Measurements from ENCODE around the gene ABHD17A.
A peak's percentile ranks its signal among the peaks of the same experiment; 100 is the strongest.

Gene ABHD17A

DNA sequence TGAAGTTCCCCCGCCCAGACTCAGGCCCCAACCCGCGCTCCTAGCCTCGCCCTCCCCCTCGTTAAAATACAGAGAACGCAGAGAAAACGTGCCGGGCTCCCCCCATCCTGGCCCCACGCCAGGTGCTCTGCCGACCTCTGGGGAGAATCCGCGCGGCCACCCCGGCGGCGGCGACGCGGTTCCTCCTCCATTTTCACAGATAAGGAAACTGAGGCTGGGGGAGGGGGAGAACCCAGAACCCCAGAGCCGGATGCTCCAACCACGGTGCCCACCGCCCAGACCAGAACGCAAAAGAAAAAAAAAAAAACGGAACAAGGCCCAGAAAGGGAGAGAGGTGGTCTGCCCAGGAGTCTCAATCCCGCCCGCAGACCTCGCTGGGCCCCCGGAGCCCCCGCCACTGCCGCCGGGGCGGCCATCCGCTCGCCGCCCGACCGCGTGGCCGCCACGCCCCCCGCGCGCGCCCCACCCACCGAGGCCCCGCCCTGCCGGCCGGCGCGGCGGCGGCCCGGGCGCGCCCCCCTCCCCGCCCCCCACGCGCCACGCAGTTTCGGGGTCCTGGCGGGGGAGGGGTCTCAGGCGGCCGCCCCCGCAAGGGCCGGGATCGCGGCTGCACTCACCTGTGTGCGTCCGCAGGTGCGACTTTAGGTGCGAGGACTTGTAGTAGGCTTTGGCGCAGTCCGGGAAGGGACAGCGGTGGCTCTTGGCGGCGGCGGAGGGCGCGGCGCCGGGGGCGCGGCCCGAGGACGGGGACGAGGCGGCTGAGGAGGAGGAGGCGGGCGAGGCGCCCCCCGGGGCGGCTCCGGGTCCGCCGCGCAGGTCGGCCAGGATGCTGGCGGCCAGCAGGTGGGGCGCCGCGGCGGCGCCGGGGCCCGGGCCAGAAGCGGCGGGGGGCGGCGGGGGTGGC is 22.6 kb downstream of the ABHD17A start:
- peak in 1 of 2 donors; percentile 14 for DNase-seq

DNA sequence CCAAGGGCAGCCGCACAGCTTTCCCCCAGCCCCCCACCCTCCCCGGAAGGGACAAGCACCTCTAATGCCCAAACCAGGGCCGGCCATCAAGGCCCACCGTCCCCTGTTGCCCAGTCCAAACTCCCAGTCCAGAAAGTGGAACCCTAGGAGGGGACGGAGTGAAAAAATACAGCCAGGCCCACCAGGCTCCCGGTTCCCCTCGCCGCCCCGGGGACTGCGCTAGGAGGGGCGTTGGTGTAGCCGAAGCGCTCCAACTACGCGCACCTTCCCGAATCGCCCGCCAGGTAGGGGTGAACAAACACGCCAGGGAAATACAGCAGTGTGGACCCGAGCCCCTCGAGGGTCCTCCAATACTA is 23.2 kb downstream of the ABHD17A start:
- no peak for DNase-seq

- DNase-seq = no peak
These were observed 23.7 kb downstream of the ABHD17A start for GRCh38 chr19:1861599-1862031.

DNA sequence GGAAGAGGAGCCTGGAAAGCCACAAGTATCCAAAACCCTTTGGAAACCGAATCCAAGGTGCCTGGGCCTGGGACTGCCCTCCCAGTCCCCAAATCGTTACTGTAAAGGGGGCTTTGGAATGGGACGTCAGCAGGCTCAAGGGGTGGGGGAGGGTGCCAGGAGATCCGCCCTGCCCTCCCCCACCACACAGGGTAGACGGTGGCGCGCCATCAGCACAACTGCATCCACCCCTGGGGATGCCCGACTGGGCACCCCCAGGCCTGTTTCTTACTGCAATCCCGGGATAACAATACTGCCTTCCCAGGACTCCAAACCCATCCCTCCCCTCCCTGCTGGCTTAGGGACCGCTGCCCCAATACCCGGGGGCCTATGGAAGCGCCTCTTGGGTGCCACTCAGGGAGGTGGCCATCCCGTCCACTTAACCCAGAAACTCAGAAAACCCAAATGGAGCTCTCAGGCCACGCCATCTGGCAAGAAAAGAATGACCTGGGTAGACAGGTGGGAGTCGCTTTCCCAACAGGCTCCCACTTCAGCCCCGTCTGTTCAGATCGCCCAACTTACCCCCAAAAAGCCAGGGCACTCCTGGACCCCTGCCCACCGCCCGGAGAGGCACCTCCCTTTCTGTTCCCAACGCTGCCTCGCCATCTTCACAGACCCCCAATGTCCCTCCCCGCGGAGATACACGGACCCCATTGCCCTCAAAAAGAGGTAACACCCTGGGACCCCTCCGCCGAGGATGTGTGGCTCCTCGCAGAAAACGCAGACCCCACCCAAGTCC is 24.3 kb downstream of the ABHD17A start:
- DNase-seq = no peak

DNA sequence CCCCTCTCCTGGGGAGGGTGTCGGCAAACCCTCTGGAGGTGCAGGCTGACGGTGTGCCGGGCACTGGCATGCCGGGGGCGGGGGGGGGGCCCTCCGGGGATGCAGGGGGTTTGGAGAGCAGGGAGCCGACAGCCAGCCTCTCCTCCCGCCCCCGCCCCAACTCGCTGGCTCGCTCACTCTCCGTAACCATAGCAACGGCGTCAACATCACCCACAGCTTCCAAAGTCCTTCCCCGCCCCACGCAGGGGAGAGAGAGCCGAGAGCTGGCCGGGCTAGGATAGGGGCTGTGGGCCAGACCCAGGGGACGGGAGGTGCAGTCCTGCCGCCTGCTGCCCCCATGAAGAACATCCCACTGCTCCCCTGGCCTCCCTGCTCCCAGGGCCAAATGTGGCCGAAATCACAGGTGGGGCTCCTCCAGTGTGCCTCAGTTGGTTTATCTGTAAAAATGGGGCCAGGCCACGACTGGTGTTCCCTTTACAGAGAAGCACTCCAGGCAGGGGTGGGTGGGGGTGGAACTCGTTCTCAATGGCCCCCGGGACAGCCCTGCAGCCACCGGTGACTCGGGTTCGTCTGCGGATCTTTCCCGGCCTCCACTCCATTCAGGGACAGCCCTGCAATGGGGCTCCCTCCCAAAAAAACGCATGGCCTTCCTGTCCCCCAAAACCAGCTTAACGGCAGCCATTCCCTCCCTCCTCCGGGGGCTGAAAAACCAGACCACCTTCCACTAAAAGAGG is 25.1 kb downstream of the ABHD17A start:
- no peak for DNase-seq

DNA sequence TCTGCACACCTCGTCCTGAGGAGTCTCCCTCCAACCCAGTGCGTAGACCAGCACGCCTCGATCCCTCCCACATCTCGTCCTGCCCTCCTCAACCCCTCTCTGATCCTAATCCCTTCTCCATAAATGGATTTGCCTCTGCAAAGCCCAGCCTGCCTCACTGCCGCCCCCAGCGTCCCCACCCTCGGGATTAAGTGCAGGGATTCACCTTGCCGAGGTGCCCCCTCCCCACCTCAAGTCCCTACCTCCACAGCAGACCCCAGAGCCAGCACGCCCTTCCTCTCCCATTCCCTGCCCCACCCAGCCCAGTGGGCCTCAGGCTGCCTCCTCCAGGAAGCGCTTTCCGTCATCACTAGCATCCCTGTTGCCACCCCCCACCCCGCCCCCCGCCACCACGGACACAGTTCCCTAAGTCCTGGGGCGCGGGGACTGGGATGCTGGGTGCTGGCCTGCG is 25.9 kb downstream of the ABHD17A start:
- DNase-seq = no peak

- no peak for DNase-seq
These were observed 26.7 kb downstream of the ABHD17A start for GRCh38 chr19:1858412-1859081.

DNA sequence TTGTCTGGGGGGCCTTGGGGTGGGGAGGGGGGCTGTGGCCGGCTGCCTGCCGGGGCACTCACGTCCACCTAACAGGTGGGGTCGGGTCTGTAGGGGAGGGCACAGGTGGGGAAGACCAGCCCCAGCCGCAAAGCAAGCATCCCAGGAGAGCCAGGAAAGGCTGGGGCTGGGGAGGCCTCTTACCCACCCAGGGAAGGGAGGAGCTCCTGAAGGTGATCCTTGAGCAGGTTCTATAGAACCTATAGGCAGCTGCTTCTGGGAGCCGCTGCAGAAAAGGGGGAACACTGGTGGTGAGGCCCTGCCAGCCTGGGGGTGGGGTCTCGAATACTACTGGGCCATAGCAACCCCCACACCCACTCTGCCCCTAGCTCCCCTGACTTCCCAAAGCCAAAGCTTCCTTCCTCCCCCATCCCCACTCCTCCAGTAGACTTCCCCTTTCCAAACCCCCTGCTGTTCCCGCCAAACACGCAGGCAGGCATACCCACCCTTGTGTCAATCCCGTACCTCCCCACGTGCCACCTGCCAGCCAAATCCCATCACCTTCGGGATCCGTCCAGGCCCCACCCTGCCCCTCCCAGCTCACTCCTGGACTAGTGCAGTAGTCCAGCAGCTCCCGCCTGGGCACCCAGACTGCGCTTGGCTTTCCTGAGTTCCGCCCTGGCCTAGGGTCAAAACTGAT is 27.5 kb downstream of the ABHD17A start:
- DNase-seq = no peak

GRCh38 chr19:1856698-1857603 is 28.3 kb downstream of the ABHD17A start:
- DNase-seq = peak; percentile 52 to 57

DNA sequence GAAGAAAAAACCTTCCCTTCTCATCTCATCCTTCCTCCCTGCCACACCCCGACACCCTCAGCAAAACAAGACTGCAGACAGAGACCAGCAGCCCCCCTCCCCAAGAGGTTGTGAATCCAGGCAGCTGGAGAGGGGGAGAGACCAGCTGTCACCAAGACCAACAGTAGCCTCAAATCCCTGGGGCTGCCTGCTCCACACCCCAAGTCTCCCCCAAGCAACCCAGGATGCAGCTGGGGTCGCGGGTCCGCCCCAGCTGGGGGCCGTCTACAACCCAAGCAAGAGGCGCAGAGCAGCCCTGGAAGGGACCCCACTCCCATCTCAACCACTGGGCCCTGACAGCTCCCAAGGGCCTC is 29.0 kb downstream of the ABHD17A start:
- no peak for DNase-seq

DNA sequence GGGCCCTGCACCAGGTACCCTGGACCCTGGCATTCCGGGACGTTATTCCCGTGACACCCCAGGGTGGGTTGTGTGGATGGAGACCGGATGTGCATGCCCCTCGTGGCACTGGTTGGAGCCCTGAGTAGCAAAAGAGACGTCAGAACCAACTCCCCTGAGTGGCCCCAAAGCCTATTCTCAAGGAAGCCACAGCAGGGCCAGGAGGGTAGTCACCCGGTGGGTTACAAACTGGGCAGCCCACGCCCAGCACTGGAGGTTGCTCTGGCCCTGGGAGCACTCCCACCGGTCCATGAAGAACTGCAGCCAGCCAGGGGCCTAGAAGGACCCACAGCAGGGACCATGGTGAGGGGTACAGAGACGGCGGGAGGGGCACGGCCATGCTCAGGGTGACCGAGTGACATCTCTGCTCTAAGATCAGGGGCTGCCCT is 29.5 kb downstream of the ABHD17A start:
- DNase-seq = no peak

DNA sequence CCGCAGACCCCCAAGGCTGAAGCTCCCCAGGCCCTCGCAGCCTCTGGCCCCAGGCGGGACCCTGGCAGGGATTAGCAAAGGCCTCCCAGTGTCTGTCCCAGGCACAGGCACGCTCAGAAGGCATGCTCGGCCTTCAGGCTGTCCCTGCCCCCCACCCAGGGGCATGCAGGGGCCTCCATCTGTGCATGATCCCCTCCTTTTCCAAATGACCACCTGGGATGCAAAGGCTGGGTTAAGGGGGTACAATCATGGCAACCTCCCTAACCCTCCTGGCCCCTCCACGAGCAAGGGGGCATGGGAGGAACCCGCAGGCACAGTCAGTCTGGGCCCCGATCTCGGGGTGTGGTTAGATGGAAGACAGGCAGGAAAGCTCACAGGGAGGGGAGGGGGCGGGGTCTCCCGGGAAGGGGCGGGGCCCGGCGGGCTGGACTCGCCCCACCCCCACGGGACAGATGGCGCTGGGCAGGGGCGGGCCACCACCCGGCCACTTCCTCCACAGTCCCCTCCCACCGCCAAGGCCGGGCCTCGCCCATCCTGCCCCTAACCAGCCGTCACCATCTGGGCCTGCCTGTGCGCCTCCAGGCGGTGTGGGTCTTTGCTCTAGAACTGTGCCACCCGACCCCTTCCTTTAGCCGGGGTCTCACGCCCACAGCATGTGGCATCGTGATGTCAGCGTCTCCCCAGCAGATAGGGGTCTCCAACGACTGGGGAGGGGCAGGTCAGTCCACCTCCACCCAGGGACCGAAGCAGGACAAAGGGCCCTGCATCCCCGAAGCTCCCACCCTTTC is 30.1 kb downstream of the ABHD17A start:
- peak; percentile 85 to 89 for DNase-seq

DNA sequence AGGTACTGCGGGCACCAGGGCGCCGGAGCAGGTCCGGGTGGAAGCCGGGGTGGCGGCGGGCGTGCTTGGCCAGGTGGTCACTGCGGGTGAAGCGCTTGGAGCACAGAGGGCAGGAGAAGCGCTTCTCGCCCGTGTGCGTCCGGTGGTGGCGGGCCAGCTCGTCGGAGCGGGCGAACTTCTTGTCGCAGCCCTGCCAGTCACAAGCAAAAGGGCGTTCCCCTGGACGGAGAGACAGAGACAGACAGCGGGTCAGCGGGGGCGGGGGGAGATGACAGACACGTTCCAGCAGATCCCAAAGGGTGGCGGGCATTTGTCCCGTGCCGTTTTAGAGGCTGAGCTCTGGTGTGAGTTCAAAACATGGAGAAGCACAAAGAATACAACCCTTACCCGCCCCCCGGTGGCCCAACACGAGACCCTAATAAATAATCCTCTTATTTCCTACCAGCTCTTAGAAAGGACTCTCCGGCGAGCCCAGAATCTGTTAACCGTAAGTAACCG is 30.7 kb downstream of the ABHD17A start:
- DNase-seq = no peak

DNA sequence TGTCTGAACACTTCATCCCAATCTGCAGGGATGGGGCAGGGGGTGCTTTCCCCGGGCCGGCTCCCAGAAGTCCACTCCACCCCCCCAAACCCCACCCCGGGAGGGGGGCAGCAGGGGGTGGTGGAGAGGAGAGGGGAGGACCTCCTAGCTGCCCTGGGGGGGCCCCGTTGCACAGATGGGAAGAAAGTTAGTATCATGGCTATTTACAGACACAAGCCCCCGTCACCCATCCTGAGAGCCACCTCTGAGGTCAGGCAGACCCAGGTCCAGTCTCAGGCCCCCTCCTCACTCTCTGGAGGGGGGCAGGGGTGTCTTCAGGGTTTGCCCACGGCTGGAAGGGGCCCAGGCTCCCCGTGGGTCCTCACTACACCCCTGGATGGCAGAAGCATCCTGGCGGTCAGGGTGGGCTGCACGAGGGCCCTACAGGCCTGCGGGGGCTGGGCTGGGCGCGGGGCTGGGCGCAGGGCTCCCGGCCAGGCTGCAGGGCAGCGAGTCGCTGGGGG is 31.2 kb downstream of the ABHD17A start:
- no peak for DNase-seq

DNA sequence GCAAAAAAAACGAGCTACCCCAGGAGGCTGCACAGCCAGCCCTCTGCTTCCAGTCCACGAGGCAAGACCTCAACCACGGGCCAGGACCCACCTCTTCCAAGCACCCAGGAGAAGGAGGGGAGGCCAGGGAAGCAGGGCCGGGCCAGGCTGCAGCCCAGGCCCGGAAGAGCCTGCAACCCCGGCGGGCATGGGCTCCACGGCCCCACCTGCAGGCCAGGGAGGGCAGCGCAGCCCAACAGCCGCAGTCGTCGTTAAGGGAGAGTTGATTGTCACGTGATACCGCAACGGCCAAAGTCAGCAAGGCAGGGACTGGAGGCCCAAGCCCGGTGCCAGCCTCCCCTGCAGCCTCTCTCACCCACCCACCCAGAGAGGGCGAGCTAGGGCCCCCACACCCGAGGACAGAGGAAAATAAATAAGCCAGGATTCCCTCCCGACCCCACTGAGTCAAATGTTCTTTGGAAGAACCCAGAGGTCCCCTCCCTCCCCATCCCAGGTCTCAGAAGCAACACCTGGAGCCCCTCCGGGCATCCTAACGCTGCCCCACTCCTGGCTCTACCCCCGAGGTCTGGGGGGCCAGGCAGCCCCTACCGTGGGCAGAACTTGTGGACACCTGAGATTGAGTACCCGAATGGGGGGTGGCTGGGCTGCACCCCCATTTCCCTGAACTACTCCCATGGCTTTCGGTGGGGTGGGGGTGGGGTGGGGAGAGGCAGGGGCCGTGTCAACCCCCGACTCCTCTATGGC is 31.8 kb downstream of the ABHD17A start:
- peak; percentile 44 to 70 for DNase-seq

DNA sequence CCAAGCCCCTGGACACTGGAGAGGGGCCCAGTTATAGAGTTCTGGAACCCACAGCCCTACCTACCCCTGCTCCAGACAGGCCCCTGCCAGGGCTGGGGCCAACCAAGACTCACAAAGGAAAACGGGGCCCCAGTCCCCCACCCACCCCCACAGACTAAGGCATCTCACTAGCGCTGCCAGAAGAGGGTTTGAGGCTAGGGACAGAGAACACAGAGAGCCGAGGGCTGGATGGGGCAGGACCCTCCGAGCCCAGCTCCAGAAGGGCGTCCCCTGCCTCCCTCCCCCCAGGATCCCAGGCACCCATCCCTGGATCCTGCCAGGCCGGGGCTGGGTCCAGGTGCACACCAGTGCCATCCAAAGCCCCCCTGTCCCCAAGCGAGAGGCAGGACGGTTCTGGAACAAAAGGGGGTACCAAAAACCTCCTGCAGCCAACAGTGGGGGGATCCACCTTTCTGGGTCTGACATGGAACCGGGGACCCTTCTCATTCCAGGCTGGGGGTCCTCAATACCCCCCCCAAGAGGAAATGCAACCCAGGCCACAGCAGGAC is 32.6 kb downstream of the ABHD17A start:
- no peak for DNase-seq

GRCh38 chr19:1851654-1852580 is 33.4 kb downstream of the ABHD17A start:
- no peak for DNase-seq
